GM21619 (cell line): Measurements from ENCODE around the gene ANO8.

Experiments used
- ATAC-seq: cut with Tn5 transposase; IDR thresholded peaks from one replicate; pipeline ENCODE4 v1.9.1; 2021; ENCODE audit not compliant: unreplicated experiment

Gene ANO8

DNA sequence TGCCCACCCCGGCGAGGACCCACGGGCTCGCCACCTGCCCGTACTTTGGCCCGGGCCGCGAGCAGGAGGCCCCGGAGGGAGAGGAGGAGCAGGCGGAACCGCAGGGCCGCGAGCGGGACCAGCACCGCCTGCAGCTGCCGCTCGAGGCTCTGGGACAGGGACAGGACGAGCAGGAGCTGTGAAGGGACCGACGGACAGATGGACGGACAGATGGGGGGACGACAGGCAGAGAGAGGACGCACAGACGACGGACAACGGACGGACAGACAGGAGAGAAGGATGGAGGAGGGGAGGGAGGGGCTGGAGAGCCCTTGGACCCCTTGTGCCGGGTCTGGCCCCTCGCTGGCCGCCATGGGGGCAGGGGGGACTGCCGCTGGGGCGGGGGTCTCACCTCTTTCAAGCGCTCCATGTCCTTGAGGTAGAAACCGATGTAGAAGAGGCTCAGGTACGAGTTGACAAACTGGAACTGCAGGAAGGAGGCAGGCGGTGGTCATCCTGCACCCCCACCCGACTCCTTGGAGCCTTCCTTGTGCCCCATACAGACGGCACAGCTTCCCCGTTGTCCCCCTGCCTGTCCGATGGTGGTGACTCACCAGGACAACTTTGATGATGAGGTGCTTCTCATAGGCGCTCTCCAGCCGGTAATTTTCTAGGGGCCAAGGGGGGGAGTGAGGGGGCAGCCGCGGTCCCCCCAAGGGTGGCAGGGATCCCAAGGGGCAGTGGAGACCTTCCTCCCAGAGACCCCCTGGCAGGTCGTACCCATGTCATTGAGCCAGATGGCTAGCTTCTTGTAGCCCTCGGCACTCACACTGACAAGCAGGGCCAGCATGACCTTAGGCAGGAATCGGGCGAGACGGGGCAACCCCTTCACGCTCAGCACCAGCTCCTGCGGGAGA lies 5.0 kb downstream of the ANO8 start:
- no peak for ATAC-seq

- ATAC-seq, result no peak
Measured at GRCh38 chr19:17328517-17329365, 5.9 kb downstream of the ANO8 start.

- ATAC-seq, result no peak
Measured at GRCh38 chr19:17327654-17328516, 6.8 kb downstream of the ANO8 start.

GRCh38 chr19:17327068-17327653 lies 7.5 kb downstream of the ANO8 start:
- no peak for ATAC-seq

- no peak for ATAC-seq
Measured at GRCh38 chr19:17326595-17326966, 8.1 kb downstream of the ANO8 start.

GRCh38 chr19:17325881-17326594 lies 8.6 kb downstream of the ANO8 start:
- no peak for ATAC-seq

DNA sequence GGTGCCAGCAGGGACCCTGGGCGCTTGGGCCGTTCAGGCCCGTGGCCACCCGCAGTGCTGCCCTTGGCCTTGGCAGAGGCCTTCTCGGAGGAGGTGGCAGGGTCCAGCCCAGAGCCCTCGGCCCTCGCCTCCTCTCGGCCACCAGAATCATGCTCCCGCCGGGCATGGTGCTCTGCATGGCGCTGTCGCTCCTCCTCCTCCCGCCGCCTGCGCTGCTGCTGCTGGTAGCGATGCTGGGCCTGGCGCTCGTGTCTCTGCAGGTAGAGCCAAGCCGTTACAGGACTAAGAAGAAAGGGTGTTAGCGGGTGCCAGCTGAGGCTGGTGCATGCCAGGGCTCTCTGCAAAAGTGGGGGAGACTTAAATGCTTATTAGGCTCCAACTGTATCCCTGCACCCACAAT lies 9.5 kb downstream of the ANO8 start:
- no peak for ATAC-seq

GRCh38 chr19:17324357-17325114 lies 10.1 kb downstream of the ANO8 start:
- ATAC-seq, result no peak

DNA sequence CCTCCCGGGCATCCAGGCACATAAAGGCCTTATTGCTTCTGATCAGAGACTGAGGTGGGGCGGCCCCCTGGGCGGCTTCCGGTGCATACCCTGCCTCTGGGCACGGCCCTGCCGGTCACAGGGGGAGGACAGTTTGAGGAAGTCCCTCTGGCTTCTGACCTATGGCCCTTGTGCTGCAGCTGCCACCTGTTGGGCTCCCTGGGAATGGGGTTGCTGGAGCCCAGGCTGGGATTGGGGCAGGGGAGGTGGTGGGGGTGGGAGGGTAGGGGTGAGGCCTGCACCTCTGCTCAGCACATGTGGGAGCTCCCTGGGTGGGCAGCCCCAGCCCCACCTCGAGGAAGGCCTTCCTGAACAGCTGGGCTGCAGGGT lies 10.7 kb downstream of the ANO8 start:
- no peak for ATAC-seq

DNA sequence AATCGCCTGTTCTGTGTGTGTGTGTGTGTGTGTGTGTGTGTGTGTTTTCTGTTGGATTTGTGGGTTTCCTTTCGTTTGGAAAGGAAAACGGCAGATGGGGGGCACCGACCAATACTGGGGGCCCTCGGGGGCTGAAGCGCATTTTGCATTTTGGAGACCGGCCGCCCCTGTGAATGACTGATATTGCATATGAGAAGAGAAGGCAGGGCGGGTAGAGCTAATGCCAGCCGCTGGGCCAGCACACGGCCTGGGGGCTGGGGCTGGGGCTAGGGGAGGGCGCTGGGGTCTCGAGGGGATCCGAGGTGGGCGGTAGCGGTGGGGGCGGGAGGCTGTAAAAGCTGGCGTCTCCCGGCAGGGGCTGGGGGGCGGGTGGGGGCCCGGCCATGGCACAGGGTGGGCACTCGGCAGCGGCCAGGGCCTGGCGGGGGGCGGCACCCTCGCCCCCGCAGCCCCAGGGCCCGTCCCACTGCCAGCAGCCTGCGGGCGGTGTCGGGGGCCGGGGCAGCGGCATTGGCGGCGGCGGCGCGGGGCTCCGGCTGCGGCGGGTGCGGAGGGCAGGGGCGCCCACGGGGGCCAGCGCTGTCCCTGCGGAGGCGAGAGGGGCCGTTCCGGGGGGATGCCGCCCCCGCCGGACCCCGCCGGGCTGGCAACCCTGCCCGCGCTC lies 11.2 kb downstream of the ANO8 start:
- no peak for ATAC-seq

- no peak for ATAC-seq
Measured at GRCh38 chr19:17322854-17323253, 11.8 kb downstream of the ANO8 start.

GRCh38 chr19:17321655-17322489 lies 12.8 kb downstream of the ANO8 start:
- ATAC-seq, result no peak

- no peak for ATAC-seq
Measured at GRCh38 chr19:17320435-17320834, 14.2 kb downstream of the ANO8 start.

DNA sequence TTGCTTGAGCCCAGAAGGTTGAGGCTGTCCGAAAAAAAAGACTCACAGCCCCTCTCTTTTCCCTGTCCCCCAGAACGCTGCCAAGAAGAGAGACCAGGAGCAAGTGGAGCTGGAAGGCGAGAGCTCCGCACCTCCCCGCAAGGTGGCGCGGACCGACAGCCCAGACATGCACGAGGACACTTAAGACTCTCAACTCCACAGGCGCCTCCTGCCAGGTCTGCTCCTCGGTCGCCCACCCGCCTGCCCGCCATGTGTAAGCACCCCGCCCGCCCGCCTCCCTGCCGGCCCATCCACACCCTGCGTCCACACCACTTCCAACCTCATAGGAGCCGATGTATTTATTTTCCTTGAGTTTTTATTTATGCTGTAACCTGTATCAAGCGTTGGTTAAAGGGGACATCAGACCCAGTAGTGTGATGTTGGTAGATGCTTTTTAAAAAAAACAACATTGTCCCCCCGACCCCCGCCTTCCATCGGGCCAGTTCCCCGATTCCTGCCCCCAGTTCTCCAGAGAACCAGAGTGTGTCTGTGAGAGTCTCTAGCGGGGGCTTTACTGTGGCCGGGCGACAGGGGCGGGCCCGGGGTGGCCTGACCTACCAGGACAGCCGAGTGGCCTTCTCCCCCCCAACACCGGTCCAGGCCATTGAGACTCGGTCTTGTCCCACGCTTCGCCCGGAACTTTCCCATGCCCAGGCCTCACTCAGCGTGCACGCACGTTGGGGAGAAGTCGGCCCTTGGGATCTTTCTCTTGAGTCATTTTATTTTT lies 15.0 kb downstream of the ANO8 start:
- no peak for ATAC-seq

- ATAC-seq, result no peak
Measured at GRCh38 chr19:17318966-17319365, 15.7 kb downstream of the ANO8 start.

- no peak for ATAC-seq
Measured at GRCh38 chr19:17314007-17314593, 20.6 kb downstream of the ANO8 start.
